K562 (cell line): ENCODE data around the gene ITGA1. TPM values are rescaled to one million over a fixed set of nuclear protein-coding genes. Genes with fewer than 3 reads are reported as not detected.

Experiments used
- ATAC-seq: fragments of 200-7000 bp; cut with Tn5 transposase; 3 replicates; pipeline ENCODE4 v1.9.1; 2020; ENCODE audit warnings: moderate library complexity
- BruUV-seq: library from RNA; stranded (reverse); fragments of 400-500 nt; replicated peaks from 2 replicates; lab custom pipeline; 2021; lab: Mats Ljungman, UMichigan
- CTCF ChIA-PET: fragments of 300-600 bp; formaldehyde crosslinking; extraction: SDS; loops from one replicate; lab custom pipeline; 2021; ENCODE audit warnings: low intra/inter-chr PET ratio; lab: Yijun Ruan, JAX
- POLR2A ChIA-PET: fragments of 300-600, 350-650 bp; sonication (Branson Sonifier 250); formaldehyde crosslinking; extraction: SDS; loops from one replicate; lab custom pipeline; 2021; ENCODE audit warnings: antibody characterized with exemption, inconsistent platforms; lab: Yijun Ruan, JAX
- DNase-seq, 4 experiments: peaks; one replicate each; pipeline versions ENCODE4 v3.0.0 to v3.0.0-alpha.2; 2011 to 2018; ENCODE audit warnings: low spot score in 3 of 4, mixed read lengths in 3 of 4; ENCODE audit errors: extremely low read depth in 1 of 4
- FAIRE-seq: peaks from 2 replicates; lab custom pipeline; 2011; peaks lifted over from hg19 to GRCh38; lab: Jason Lieb, UNC
- H2AFZ ChIP-seq: 2 replicates; pipeline ENCODE4 v1.6.0; 2011; ENCODE audit warnings: low read depth, low read length, control low read depth, inconsistent platforms
- H3K27ac ChIP-seq: fragments of 200-600 bp; 3 replicates; pipeline ENCODE4 v1.8.0; 2011; ENCODE audit warnings: low read depth, mild to moderate bottlenecking, control low read depth, inconsistent platforms, low read length, moderate library complexity, mixed read lengths; ENCODE audit errors: extremely low read depth
- H3K27me3 ChIP-seq, 2 experiments: fragments of 300-600 bp in 1 of 2; 2 replicates in 1 of 2; 3 replicates in 1 of 2; pipeline versions ENCODE4 v1.6.0 to v1.8.0; 2011; ENCODE audit warnings: inconsistent platforms in 2 of 2, low read length in 2 of 2, mild to moderate bottlenecking in 1 of 2, mixed read lengths in 1 of 2, moderate library complexity in 1 of 2; ENCODE audit not compliant: control insufficient read depth in 2 of 2, insufficient read depth in 2 of 2
- H3K36me3 ChIP-seq: fragments of 300-600 bp; 3 replicates; pipeline ENCODE4 v1.8.0; 2011; ENCODE audit warnings: mild to moderate bottlenecking, low read length, inconsistent platforms; ENCODE audit not compliant: control insufficient read depth, insufficient read depth
- H3K4me1 ChIP-seq, 2 experiments: fragments of 200-600 bp in 1 of 2; replicated peaks in 1 of 2; 2 replicates in 1 of 2; 3 replicates in 1 of 2; pipeline versions ENCODE4 v1.5.1 to v1.8.0; 2011; ENCODE audit warnings: inconsistent platforms in 2 of 2, low read length in 2 of 2, mild to moderate bottlenecking in 1 of 2, mixed read lengths in 1 of 2, moderate library complexity in 1 of 2; ENCODE audit not compliant: control insufficient read depth in 2 of 2, insufficient read depth in 2 of 2
- H3K4me2 ChIP-seq: 2 replicates; pipeline ENCODE4 v1.6.1; 2011; ENCODE audit warnings: low read length, control low read depth, inconsistent platforms, mixed read lengths; ENCODE audit not compliant: insufficient read depth
- H3K4me3 ChIP-seq: fragments of 200-600 bp; sonication (generic), shearing (Covaris generic); 2 replicates; pipeline ENCODE4 v1.5.1; 2016; ENCODE audit warnings: control low read depth, inconsistent platforms
- H3K79me2 ChIP-seq: fragments of 200-600 bp; 3 replicates; pipeline ENCODE4 v1.8.0; 2011; ENCODE audit warnings: low read length, inconsistent platforms; ENCODE audit not compliant: control insufficient read depth, insufficient read depth
- H3K9ac ChIP-seq, 2 experiments: 2 replicates each; pipeline versions ENCODE4 v1.6.0 to v1.6.1; 2011; ENCODE audit warnings: low read depth in 2 of 2, low read length in 2 of 2, control low read depth in 1 of 2, inconsistent platforms in 1 of 2, mild to moderate bottlenecking in 1 of 2, mixed read lengths in 1 of 2; ENCODE audit not compliant: insufficient read depth in 1 of 2
- H3K9me1 ChIP-seq: one replicate; pipeline ENCODE4 v1.6.0; 2011; ENCODE audit warnings: inconsistent platforms, mild to moderate bottlenecking, low read length, moderate library complexity; ENCODE audit not compliant: control insufficient read depth, insufficient read depth
- H3K9me3 ChIP-seq: replicated peaks from 2 replicates; pipeline ENCODE4 v1.5.1; 2011; ENCODE audit warnings: low read depth, low read length, inconsistent platforms; ENCODE audit not compliant: control insufficient read depth, insufficient read depth
- H4K20me1 ChIP-seq: replicated peaks from 2 replicates; pipeline ENCODE4 v1.6.1; 2011; ENCODE audit warnings: low read length, inconsistent platforms, mixed read lengths; ENCODE audit not compliant: control insufficient read depth, insufficient read depth
- DNMT1 ChIP-seq: fragments of 450-650 bp; IDR thresholded peaks from 2 replicates; pipeline ENCODE4 v1.6.1; 2016; ENCODE audit warnings: antibody characterized with exemption, mild to moderate bottlenecking
- E4F1 ChIP-seq: fragments of 250-450 bp; sonication (Bioruptor Pico); IDR thresholded peaks from 2 replicates; pipeline ENCODE4 v1.5.0; 2021; ENCODE audit warnings: mild to moderate bottlenecking, borderline replicate concordance
- HES1 ChIP-seq: fragments of 450-650 bp; IDR thresholded peaks from 2 replicates; pipeline ENCODE4 v1.6.1; 2016; ENCODE audit warnings: low read depth, mild to moderate bottlenecking, moderate library complexity
- JUND ChIP-seq, 2 experiments: IDR thresholded peaks; 2 replicates in 1 of 2; 3 replicates in 1 of 2; pipeline ENCODE4 v1.6.1; 2011; ENCODE audit warnings: borderline replicate concordance in 2 of 2, low read depth in 2 of 2, low read length in 2 of 2, improper control_type of control experiment in 1 of 2, missing biosample characterization in 1 of 2, missing genetic modification characterization in 1 of 2, missing genetic modification reagents in 1 of 2
- KDM5B ChIP-seq: fragments of 200-600 bp; sonication (generic); IDR thresholded peaks from 2 replicates; pipeline ENCODE4 v1.6.1; 2012; ENCODE audit warnings: low read depth, mild to moderate bottlenecking, moderate library complexity, low read length, control low read depth, inconsistent platforms; ENCODE audit not compliant: insufficient replicate concordance
- RBM25 ChIP-seq: fragments of 200-400 bp; formaldehyde crosslinking; IDR thresholded peaks from 2 replicates; pipeline ENCODE4 v1.6.1; 2018; ENCODE audit warnings: low read length, low read depth, moderate library complexity; ENCODE audit not compliant: severe bottlenecking
- REST ChIP-seq, 2 experiments: fragments of 450-650 bp; formaldehyde crosslinking in 1 of 2; IDR thresholded peaks; 2 replicates each; pipeline versions ENCODE4 v1.4.0 to v1.6.1; 2014 to 2020; ENCODE audit warnings: mild to moderate bottlenecking in 2 of 2, borderline replicate concordance in 1 of 2, low read depth in 1 of 2
- RHOXF2B ChIP-seq: fragments of 250-450 bp; sonication (Bioruptor Pico); conservative IDR thresholded peaks from 2 replicates; pipeline ENCODE4 v1.5.1; 2021
- SMAD1 ChIP-seq: fragments of 150-350 bp; IDR thresholded peaks from 2 replicates; pipeline ENCODE4 v1.6.1; 2014; ENCODE audit warnings: low read length, low read depth; ENCODE audit not compliant: partially characterized antibody
- ZNF561 ChIP-seq: fragments of 450-650 bp; formaldehyde crosslinking; conservative IDR thresholded peaks from 2 replicates; pipeline ENCODE4 v1.4.0; 2020; ENCODE audit warnings: mild to moderate bottlenecking, moderate library complexity
- WGBS: fragments of 100-300 bp; shearing (Covaris generic); methylation state at CpG from one replicate; pipeline ENCODE4 v1.1.6; 2016; ENCODE audit warnings: low coverage, mixed read lengths; ENCODE audit not compliant: insufficient coverage; ENCODE audit errors: missing lambda C conversion rate; 5-methylcytosine and 5-hydroxymethylcytosine counted together
- in situ Hi-C: fragments of 300-500 bp; cut with MboI; formaldehyde crosslinking; loops from 4 replicates; pipeline ENCODE4 v1.15.0; 2018; ENCODE audit warnings: inconsistent platforms, mixed read lengths
- intact Hi-C: fragments of 100-400 bp; cut with micrococcal nuclease; formaldehyde crosslinking; loops from 2 replicates; pipeline ENCODE4 v1.14.2; 2022
- polyA plus RNA-seq, 8 experiments: library from polyadenylated mRNA; depleted of rRNA in 4 of 8; stranded (reverse) in 5 of 8; unstranded in 3 of 8; fragments of >200 nt; fragmentation: Nextera tagmentation in 2 of 8; fragmentation: Illumina TruSeq in 1 of 8; extraction: Ambion mirVana in 2 of 8; extraction: Trizol in 1 of 8; gene quantifications; 2 replicates each; pipeline versions ENCODE4 v1.2.1 to v1.2.3, GENCODE V29; 2011 to 2014; ENCODE audit warnings: inconsistent platforms in 1 of 8, missing spikeins in 1 of 8
- total RNA-seq, 7 experiments: library from RNA; depleted of rRNA in 6 of 7; stranded (reverse); fragments of >200 nt in 6 of 7; fragmentation: Illumina TruSeq in 2 of 7; extraction: Trizol in 2 of 7; gene quantifications; 2 replicates each; pipeline versions ENCODE4 v1.2.1 to v1.2.3, GENCODE V29; 2011 to 2021; ENCODE audit warnings: low replicate concordance in 1 of 7

The ITGA1 gene
- total and polyA plus RNA-seq, 9 of the 15 experiments (the other 6 are each of a cell fraction or from before 2014, with no cell fraction given), result 0.04 to 0.22 TPM; not detected in 7

GRCh38 chr5:52893863-52894262, 106.1 kb downstream of the ITGA1 start:
- intact Hi-C loops (no loop called here), in situ Hi-C loops (no loop called here)
- Histone ChIP-seq H3K4me2 (no peak overlapping the region), H3K79me2 (no peaks in the 10 kb centered on the region), H3K9me1 (no peaks in the 10 kb centered on the region), H4K20me1 (no peaks in the 10 kb centered on the region), H3K9ac (no peak overlapping the region), H3K27me3 (no peaks in the 10 kb centered on the region), H3K36me3 (no peaks in the 10 kb centered on the region), H3K4me1 (no peaks in the 10 kb centered on the region), H3K4me3 (no peak overlapping the region), H3K27ac (no peak overlapping the region), H2AFZ (no peak overlapping the region), H3K9me3 (no peaks in the 10 kb centered on the region)
- POLR2A ChIA-PET, result interaction anchor here (0.6 kb wide), 1 partner anchor 92 kb away, joined by 3 read pairs; no protein-coding TSS in a partner anchor
- CTCF ChIA-PET, result no interaction called here
- no peak for FAIRE-seq
- BruUV-seq, result no TSS peak
- ATAC-seq, result no peak
- DNase-seq, result no peak
- WGBS, result 0% methylated on average over 1 of the region's 1 CpG
- no peak for TF ChIP-seq REST (IDR thresholded peaks at IDR 0.05; ENCODE audit: borderline replicate concordance)
- no peak for TF ChIP-seq REST (CRISPR knock-in tag; IDR thresholded peaks at IDR 0.05; ENCODE audit: low read depth)
- no peak for TF ChIP-seq RBM25
- TF ChIP-seq ZNF561 (CRISPR knock-in tag), result no peak
- TF ChIP-seq JUND (IDR thresholded peaks at IDR 0.05; ENCODE audit: borderline replicate concordance, low read depth, low read length), result no peak
- no peak for TF ChIP-seq JUND (tag; IDR thresholded peaks at IDR 0.05; ENCODE audit: borderline replicate concordance, low read depth, low read length)
- TF ChIP-seq SMAD1, result no peak
- TF ChIP-seq DNMT1, result no peak
- TF ChIP-seq HES1, result no peak
- TF ChIP-seq RHOXF2B (CRISPR knock-in tag), result no peak
- no peak for TF ChIP-seq E4F1 (CRISPR knock-in tag)
- no peak for TF ChIP-seq KDM5B
